Activated gamma-delta T cell treated with anti-CD3 and anti-CD28 coated beads, Interleukin-2, amount 50 U/mL, for 16 hours (primary cell): Measurements from ENCODE around the gene NPAS3.

ENCODE experiments used
- DNase-seq: peaks from one replicate; pipeline ENCODE4 v3.0.0-alpha.2; 2020; ENCODE audit warnings: low read depth

The NPAS3 gene

GRCh38 chr14:32940711-32941667, 2.3 kb downstream of the NPAS3 start:
- no peak for DNase-seq

DNA sequence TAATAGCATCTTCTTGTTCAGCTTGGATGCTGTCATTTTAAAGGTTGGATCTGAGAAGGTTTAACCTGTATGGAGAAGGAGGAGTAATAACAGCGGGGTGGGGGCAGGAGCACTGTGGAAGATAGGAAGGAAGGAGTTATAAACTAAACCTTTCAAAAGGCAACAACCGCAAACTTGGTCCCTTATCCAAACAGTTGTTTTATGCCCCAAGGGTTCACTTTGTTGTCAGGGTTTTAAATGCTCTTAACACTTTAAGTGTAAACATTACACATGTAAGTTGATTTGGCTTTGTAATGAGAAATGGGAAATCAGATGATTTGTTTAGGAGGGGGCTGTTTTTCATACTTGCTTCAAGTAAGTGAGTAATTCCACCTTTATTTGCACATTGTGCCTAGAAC, 3.0 kb downstream of the NPAS3 start:
- no peak for DNase-seq

DNA sequence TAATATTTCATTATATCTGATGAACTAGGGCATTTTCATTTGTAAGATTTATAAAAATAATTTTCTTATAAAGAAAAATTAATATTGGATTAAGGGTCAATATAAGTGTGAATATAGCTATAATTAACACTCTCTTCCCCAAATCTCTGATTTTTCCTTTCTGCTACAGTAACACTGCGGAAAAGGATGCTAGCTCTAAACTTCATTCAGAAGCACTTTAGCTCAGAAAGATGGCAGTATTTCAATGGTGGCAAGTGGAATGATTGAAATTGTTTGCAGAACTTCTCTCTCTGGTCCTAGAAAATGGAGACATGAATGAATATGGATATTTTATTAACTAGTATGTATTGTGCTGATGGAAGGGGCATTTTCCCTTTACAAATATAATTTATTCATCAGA, 8.4 kb downstream of the NPAS3 start:
- no peak for DNase-seq

- no peak for DNase-seq
Observed at GRCh38 chr14:32947792-32948191, 9.1 kb downstream of the NPAS3 start.

- no peak for DNase-seq
Observed at GRCh38 chr14:32950584-32950983, 11.9 kb downstream of the NPAS3 start.

- no peak for DNase-seq
Observed at GRCh38 chr14:32967421-32967820, 28.7 kb downstream of the NPAS3 start.

DNA sequence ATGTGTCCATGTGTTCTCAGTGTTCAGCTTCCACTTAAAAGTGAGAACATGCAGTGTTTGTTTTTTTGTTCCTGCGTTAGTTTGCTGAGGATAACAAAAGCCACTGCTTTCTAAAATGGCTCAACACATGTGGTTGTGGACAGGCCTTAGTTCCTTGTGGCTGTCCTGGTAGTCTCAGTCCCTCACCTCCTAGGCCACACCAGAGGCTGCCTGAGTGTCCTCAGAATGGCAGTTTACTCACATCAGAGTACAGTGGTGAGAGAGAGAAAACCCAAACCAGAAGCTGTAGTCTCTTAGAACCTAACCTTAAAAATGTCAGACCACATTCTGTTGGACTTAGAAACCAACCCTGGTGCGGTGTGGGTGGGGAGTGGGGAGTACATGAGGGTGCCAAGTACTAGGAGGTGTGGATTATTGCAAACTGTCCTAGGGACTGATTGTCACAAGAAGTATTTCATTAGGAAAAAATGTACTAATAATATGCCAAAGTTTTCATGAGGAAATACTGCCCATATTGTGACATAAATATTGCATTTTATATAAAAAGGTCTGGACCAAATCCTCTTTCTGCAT, 30.4 kb downstream of the NPAS3 start:
- no peak for DNase-seq

DNA sequence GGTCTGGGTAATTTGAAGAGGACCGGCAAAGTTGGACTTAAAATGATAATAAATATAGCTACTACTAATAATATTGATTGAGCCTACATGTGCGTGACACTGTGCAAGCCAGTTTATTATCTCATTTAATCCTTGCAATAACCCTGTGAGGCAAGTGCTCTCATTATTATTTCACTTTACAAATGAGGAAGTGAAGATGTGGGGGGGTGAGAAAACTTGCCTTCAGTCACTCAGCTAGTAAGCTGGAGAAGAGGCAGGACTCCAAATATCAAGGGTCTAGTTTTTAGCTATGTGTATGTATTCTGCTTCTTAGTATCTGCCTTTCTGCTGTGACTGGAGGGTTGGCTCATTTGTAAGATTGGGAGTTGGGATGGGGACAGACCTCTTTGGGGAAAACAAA, 39.2 kb downstream of the NPAS3 start:
- no peak for DNase-seq

- no peak for DNase-seq
Observed at GRCh38 chr14:32978691-32979255, 40.1 kb downstream of the NPAS3 start.

DNA sequence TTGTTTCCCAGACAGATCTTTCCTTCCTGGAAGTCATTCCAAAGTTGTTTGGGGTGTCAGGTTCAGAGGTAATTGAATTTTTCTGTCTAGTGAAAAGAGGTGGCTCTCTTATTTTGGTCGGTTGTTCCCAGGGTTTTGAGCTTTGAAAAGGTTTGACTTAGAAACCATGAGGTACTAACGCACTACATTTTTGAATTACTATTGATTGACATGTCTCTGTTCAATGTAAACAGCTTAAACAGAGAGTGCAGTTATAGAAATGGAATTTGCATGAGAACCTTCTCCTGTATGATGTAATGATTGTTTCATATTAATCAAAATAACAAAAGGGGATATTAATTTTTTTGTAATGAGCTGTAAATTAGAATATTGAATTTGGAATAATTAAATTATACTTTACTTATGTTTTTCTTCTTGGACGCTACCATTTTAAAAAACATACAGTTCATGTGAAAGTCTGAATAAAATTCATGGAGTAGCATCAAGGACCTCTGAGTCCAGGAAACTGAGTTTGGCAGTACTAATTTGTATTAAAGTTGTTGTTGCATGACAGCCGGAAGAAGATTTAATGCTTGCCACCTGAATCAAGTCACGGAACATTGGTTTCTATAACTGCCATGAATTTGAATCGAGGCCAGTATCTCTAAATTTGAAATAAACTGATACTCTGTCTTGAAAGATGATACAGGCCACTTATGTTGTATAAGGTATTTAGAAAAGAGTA, 41.7 kb downstream of the NPAS3 start:
- no peak for DNase-seq

GRCh38 chr14:32980902-32981501, 42.3 kb downstream of the NPAS3 start:
- DNase-seq: no peak

GRCh38 chr14:32984241-32984930, 45.7 kb downstream of the NPAS3 start:
- DNase-seq: no peak

GRCh38 chr14:32985866-32986265, 47.2 kb downstream of the NPAS3 start:
- no peak for DNase-seq

DNA sequence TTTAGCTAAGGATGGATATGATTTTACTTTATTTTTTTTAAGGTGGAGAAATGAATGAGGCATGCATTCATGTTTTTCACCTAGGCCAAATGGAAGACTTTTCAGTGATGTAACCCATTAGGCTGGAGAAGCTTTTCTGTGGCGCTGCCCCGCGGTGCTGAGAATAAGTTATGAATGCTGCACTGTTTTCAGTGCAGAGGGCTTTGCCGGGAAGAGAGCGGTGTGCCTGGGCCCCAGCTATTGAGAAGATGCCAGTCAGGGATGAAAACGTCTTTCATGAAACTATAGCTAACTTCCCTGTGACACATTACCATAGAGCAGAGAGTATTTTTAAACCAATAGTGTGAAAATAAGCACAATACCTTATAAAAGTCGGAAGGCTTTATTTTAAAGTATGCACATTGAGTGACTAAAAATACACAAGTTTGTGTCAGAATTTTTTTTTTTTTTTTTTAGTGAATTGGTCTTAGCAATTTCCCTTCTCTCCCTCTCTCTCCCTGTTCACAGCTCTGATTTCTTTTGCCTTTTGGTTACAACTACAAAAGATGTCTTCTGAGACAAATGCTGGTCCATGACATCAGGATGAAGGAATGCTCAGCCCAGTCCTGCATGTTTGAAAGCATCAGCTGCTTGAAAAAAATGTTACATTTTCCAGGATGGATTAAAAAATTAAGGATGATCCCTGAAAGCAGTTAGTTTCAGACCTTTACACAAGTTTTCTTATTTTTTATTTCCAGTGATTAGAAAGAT, 48.3 kb downstream of the NPAS3 start:
- no peak for DNase-seq

DNA sequence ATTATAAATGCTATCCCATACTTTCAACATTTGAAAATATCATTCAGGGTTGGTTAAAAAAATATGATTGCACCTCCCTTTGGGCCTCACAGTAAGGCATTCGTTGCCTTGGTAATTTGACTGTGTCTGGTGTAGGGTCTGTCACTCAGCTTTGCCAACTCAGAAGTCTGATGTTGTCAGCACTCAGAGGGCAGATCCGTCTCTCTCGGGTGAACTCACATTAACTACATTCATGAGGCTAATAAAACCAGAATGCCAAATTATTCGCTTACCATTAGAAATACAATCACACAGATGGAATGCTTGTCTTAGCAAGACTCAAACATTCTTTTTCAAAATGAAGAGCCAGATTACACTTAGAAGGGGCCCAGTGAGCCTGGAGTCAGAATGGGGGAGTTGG, 53.0 kb downstream of the NPAS3 start:
- DNase-seq: no peak

- DNase-seq: no peak
Observed at GRCh38 chr14:32993921-32994320, 55.2 kb downstream of the NPAS3 start.

DNA sequence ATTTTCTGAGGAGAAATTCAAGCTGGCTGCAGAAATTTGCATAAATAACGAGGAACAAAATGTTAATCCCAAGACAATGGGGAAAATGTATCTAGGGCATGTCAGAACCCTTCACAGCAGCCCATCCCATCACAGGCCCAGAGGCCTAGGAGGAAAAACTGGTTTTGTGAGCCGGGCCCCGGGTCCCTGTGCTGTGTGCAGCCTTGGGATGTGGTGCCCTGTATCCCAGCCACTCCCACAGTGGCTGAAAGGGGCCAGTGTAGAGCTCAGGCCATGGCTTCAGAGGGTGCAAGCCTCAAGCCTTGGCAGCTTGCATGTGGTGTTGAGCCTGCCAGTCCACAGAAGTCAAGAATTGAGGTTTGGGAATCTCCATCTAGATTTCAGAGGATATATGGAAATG, 57.7 kb downstream of the NPAS3 start:
- no peak for DNase-seq

DNA sequence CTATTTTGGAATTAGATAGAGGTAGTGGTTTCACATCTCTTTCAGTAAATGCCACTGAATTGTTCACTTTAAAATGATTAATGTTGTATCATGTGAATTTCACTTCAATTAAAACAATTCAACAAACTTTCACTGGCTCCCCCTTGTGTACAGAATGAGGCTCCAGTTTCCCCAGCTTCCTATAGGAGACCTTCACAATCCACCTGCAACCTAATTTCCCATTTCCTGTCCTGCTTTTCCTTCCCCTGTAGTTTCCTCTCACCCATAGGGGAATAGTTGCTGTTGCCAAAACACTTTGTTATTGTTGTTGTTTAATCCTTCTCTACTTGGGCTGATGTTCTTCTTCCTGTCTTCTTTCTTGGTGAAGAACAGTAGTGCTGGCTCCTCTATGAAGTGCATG, 59.8 kb downstream of the NPAS3 start:
- DNase-seq: no peak

- DNase-seq: no peak
Observed at GRCh38 chr14:33009673-33010072, 71.0 kb downstream of the NPAS3 start.

GRCh38 chr14:33010495-33010894, 71.8 kb downstream of the NPAS3 start:
- no peak for DNase-seq

DNA sequence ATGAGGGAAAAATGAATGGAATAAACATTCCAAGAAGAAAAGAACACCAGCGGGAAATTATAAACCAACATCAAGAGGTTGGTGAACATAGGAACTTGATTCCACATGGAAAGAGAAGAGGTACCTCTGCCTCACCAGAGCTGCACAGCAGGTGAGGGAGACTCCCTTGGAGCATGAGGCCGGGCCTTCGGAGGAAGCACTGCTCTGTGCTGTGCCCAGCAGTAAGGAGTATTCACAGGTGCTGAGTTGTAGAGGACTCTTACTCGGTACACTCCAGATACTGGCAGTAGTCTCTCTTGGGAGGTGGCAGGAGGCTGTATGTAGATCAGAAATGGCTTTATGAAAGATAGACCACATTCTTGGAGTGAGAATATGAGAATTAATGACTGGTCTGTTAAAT, 76.0 kb downstream of the NPAS3 start:
- DNase-seq: no peak
